NCI-H2196 (cell line): Measurements from ENCODE around the gene PHLDB2.

Experiments
- DNase-seq: peaks from one replicate; lab custom pipeline; 2025; ENCODE audit not compliant: unreplicated experiment; lab: John Stamatoyannopoulos, UW

Gene PHLDB2

GRCh38 chr3:112013784-112014143 lies 154.7 kb downstream of the PHLDB2 start:
- DNase-seq = no peak

- no peak for DNase-seq
These were observed 158.0 kb downstream of the PHLDB2 start for GRCh38 chr3:112017091-112017490.

- DNase-seq = no peak
These were observed 159.6 kb downstream of the PHLDB2 start for GRCh38 chr3:112018712-112019111.

GRCh38 chr3:112019716-112020115 lies 160.7 kb downstream of the PHLDB2 start:
- no peak for DNase-seq

- no peak for DNase-seq
These were observed 161.6 kb downstream of the PHLDB2 start for GRCh38 chr3:112020674-112021085.
